ENCODE data around the gene PIEZO1.
"Not testable (repeated sequence)": the region's sequence is repeated elsewhere in the genome, so short reads cannot be mapped to it uniquely, and the experiment has no call there.

The PIEZO1 gene

DNA sequence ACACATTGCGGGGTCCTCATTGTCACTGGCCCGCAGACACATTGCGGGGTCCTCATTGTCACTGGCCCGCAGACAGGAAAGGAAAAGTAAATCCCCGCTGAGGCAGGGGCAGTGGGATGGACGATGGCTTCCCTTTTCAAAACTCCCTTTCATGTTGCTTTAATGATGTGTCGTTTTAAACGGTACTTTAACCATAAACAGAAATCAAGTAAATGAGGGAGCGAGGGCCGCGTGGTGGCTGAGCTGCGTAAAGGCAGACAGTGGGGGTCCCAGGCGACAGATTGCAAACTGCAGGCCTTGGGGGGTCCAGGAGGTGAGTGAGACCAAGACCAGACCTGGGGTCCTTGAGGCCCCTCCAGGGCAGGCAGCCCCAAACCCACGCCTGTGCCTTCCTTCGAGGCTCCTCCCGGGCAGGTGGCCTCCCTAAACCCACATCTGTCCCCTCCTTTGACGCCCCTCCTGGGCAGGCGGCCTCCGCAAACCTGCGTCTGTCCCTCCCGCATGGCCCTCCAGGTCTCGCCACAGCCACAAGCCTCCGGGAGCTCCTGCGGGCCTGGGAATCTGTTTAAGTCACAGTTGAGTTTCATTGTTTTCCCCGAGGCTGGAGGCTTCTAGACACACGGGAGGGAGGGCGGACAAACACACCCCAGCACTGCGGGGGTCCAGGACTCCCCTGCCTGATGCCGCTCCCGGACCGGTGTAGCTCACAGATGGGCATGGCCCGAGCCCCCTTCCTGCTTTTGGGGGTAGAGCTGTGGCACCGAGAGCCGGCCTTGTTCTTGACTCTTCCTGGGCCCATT is 7.3 kb downstream of the PIEZO1 start:
- no peak for DNase-seq (ENCODE audit: low read depth in 2 of 2)
- no peak overlapping the region for H3K4me3 ChIP-seq (replicated peaks in 1 of 2; ENCODE audit: low read depth in 2 of 2, low read length in 2 of 2)
- no peak for TF ChIP-seq CTCF (IDR thresholded peaks at IDR 0.05; ENCODE audit: low read depth, low read length)

- TF ChIP-seq CTCF (IDR thresholded peaks at IDR 0.05; ENCODE audit: low read depth, low read length): no peak
- no peak for DNase-seq (ENCODE audit: low read depth in 2 of 2)
- H3K4me3 ChIP-seq (replicated peaks in 1 of 2; ENCODE audit: low read depth in 2 of 2, low read length in 2 of 2): no peak overlapping the region
These were observed 9.2 kb downstream of the PIEZO1 start for GRCh38 chr16:88775825-88776224.

DNA sequence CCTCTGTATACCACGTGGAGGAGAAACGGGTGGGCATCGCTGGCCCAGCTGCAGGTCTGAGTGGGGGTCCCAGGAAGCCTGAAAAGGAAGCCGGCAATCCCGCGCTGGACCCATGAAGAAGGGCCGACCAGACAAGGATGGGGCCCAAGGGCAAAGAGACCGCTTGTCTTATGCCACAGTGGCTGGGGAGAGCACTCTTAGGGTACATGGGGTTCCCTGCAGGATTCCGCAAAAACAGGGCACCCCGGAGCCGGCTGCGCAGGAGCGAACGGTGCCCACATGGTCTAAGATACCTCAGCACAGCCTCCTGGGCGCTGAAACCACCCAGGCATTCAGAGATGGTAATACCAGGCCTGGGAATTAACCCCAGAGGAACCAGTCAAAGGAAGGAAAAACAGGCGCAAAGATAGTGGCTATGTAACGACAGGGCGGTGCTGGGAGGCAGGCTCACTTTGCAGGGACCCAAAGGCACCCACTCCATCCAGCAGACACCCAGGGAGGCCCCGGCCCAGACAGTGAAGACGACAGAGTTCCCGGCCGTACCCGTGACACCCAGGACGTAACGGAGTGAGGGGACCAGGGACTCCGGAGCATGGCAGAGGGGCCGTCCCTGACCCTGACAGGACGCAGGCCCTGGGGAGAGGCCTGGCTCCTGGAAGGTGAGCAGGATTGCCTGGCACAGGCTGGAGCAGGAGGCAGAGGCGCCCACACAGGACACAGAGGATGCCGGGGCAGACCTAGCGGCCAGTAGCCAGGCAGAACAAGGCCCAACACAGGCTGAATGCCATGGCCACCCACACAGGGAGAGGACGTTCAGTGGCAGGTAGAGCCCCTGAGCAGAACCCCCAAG is 10.3 kb downstream of the PIEZO1 start:
- no peak overlapping the region for H3K4me3 ChIP-seq (replicated peaks in 1 of 2; ENCODE audit: low read depth in 2 of 2, low read length in 2 of 2)
- no peak for TF ChIP-seq CTCF (IDR thresholded peaks at IDR 0.05; ENCODE audit: low read depth, low read length)
- DNase-seq (ENCODE audit: low read depth in 2 of 2): no peak

DNA sequence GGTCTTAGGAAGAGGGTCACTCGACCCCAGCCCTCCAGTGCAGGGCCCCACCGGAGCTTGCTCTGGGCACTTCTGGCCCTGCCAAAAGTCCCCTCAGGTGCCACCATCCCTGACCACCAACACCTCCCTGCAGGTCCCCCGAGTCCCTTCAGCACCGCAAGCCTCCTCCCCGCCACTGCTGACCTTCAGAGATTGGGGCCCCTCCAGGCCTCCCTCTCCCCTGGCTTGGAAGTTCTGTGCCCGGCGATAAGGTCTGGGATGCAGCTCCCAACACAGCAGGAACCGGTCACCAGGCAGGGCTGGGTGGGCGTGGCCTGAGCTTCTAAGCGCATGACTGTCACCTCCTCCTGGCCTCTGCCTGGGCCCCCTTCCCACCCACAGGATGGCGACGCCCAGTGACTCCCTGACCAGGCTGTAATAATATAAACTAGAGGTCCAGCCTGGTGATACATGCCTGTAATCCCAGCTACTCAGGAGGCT is 11.2 kb downstream of the PIEZO1 start:
- H3K4me3 ChIP-seq (replicated peaks in 1 of 2; ENCODE audit: low read depth in 2 of 2, low read length in 2 of 2): no peak overlapping the region
- peak; percentile 77 to 80 for DNase-seq (ENCODE audit: low read depth in 2 of 2)
- TF ChIP-seq CTCF (IDR thresholded peaks at IDR 0.05; ENCODE audit: low read depth, low read length): no peak

DNA sequence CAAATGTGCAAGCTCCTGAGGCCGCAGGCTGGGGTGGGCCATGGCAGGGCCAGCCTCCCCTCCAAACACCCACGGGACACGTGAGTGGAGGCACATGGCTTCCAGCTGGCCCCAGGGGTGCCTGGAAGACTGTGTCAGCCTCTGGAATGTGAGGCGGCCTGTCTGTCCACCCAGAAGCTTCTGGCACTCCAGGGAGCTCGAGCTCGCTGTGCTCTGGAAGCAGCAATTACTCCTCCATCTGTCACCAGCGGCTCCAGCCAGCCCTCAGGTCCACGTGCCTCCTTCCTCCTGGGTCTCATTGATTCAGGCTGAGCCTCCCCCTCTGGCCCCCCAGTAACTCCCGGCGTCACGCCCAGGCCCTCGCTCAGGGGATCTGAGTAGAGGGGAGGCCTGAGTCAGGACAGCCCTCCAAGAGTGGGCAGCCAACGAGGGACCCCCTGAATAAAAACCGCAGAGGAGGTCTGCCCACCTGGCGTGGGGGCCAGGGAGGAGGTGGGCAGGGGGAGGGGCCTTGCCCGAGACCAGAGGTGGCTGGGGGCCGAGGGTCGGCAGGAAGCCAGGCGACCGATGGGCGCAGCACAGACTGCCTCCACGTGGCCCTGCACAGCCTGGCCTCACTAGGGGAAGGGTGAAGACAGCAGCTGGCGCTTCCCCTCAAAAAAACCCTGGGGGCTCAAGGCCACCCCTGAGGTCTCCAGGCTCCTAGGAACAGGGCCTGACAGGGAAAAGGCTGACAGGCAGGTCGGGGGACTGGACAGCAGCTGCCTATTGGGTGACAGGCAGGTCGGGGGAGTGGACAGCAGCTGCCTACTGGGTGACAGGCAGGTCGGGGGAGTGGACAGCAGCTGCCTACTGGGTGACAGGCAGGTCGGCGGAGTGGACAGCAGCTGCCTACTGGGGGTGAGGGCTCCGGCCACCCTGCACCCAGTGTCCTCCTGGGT is 11.9 kb downstream of the PIEZO1 start:
- DNase-seq (ENCODE audit: low read depth in 2 of 2): peak; percentile 84 to 87
- H3K4me3 ChIP-seq (replicated peaks in 1 of 2; ENCODE audit: low read depth in 2 of 2, low read length in 2 of 2): no peak overlapping the region
- TF ChIP-seq CTCF (IDR thresholded peaks at IDR 0.05; ENCODE audit: low read depth, low read length): no peak

- DNase-seq (ENCODE audit: low read depth in 2 of 2); H3K4me3 ChIP-seq (replicated peaks in 1 of 2; ENCODE audit: low read depth in 2 of 2, low read length in 2 of 2): not testable (repeated sequence)
These were observed 13.2 kb downstream of the PIEZO1 start for GRCh38 chr16:88771781-88772180.
